Activated T-helper 1 cell treated with anti-CD3 and anti-CD28 coated beads, Interleukin-12 subunit alpha, Interleukin-12 subunit beta, Interleukin-2, Interleukin-4 antibody, amounts not matched to agents 30 ng/mL and 10 ng/mL and 1 ng/mL, durations not matched to agents 14 hours and 24 hours and 36 hours (primary cell): ENCODE measurements around the gene ENTPD7. TPM values are rescaled to one million over a fixed set of nuclear protein-coding genes. Genes with fewer than 3 reads are reported as not detected.

Experiments used
- DNase-seq: peaks from one replicate; pipeline ENCODE4 v3.0.0; 2021; ENCODE audit warnings: low spot score
- H3K27ac Mint-ChIP-seq: one replicate; pipeline ENCODE4 v1.8.0; 2021; ENCODE audit warnings: mild to moderate bottlenecking, mixed read lengths
- H3K27me3 Mint-ChIP-seq: one replicate; pipeline ENCODE4 v1.8.0; 2022; ENCODE audit warnings: mild to moderate bottlenecking, moderate library complexity, mixed read lengths; ENCODE audit not compliant: insufficient read depth
- H3K36me3 Mint-ChIP-seq: one replicate; pipeline ENCODE4 v1.8.0; 2021; ENCODE audit warnings: low read depth, mixed read lengths
- H3K4me1 Mint-ChIP-seq: one replicate; pipeline ENCODE4 v1.8.0; 2021; ENCODE audit warnings: low read depth, mixed read lengths
- H3K4me3 Mint-ChIP-seq: one replicate; pipeline ENCODE4 v1.8.0; 2021; ENCODE audit warnings: mild to moderate bottlenecking, moderate library complexity, mixed read lengths
- H3K9me3 Mint-ChIP-seq: one replicate; pipeline ENCODE4 v1.8.0; 2021; ENCODE audit warnings: mixed read lengths
- intact Hi-C: fragments of 100-400 bp; cut with micrococcal nuclease; formaldehyde crosslinking; loops from one replicate; pipeline ENCODE4 v1.15.1; 2024
- total RNA-seq: library from RNA; stranded (reverse); gene quantifications from 2 replicates; pipeline ENCODE4 v1.2.3, GENCODE V29; 2022

The ENTPD7 gene
- total RNA-seq, 1 donor from 2014 or later, result 11.1 TPM

DNA sequence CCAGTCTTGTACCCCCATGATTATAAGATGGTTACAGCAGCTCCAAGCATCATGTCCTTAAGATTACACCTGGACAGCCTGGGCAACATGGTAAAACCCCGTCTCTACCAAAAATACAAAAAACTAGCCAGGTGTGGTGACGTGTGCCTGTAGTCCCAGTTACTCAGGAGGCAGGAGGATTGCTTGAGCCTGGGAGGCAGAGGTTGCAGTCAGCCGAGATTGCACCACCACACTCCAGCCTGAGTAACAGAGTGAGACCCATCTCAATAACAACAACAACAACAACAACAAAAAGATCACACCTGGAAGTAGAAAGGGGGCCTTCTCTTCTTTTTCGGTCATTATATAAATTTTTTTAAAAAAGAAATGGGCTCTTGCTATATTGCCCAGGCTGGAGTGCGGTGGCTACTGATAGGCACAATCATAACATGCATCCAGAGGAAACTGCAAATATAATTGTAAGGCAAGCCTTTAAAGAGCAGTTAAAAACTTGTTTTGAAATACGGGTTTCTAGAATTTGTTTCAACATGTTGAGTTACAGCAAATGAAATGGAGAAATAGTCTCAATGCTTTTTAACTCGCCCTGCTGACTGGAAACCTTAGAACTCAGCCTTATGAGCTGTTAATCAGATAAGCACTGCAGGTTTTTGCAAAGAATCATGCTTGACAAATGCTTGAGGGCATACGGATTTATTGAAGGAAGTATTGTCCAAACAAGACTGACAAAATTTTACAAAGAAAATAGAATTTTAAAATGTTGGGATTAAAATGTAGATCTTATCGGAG is 4.7 kb upstream of the ENTPD7 start:
- no peaks in the 10 kb centered on the region for H3K36me3 Mint-ChIP-seq
- intact Hi-C loops, result no loop called here
- no peak for DNase-seq
- no peak overlapping the region for H3K4me3 Mint-ChIP-seq
- peaks cover 21% of the 10 kb centered on the region for H3K27me3 Mint-ChIP-seq
- peaks cover 10% of the 10 kb centered on the region for H3K4me1 Mint-ChIP-seq
- H3K9me3 Mint-ChIP-seq, result no peaks in the 10 kb centered on the region
- no peak overlapping the region for H3K27ac Mint-ChIP-seq

DNA sequence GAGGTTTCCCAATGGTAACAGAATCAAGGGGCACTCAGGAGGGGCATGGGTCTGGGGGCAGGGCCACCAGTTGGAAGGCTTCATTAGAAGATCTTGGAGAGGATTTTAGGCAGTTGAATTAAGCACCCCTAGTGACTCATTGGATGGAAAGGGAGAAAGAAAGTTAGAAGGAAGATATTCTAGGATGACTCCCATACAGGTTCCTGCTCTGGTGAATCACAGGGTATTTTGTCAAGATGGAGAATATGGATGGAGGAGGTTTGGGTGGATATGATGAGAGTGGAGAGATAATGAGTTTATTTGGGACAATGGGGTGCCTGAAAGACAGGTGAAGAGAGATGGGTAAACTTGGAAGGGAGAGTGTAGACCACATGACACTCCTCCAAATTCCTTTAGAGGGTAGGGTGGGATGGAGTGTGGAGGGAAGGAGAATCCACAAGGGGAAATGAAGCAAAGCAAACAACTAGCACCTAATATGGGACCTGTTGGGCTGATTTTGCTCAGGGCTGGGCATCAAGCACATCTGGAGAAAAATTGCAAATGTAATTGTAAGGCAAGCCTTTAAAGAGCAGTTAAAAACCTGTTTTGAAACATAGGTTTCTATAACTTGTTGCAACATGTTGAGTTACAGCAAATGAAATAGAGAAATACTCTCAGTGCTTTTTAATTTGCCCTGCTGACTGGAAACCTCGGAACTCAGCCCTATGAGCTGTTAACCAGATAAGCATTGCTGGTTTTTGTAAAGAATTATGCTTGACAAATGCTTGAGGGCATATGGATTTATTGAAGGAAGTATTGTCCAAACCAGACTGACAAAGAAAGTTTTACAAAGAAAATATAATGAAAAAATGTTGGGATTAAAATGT is 2.9 kb upstream of the ENTPD7 start:
- H3K27me3 Mint-ChIP-seq, result peaks cover 21% of the 10 kb centered on the region
- H3K27ac Mint-ChIP-seq, result no peak overlapping the region
- intact Hi-C loops, result no loop called here
- no peak overlapping the region for H3K4me3 Mint-ChIP-seq
- DNase-seq, result no peak
- no peaks in the 10 kb centered on the region for H3K9me3 Mint-ChIP-seq
- H3K36me3 Mint-ChIP-seq, result no peaks in the 10 kb centered on the region
- peaks cover 17% of the 10 kb centered on the region for H3K4me1 Mint-ChIP-seq

DNA sequence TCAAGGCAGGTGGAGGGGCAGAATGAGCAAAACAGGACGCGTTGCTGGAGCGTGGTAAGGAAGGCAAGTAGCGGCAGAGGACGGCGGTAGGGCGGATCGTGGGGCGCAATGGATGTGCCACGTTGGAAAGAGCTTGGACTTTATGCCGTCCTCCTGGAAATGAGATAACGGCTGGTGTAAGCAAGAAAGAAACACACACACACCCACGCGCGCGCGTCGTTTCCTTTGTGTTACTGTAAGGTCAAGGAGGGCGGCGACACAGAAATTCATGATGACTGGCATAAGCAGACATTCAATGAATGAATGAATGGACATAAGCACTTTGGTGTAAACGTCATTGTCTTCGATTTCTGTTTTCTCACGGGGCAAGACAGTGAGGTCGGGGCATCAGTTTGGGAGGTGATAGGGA is 683 bp upstream of the ENTPD7 start:
- intact Hi-C loops, result loop anchor here (1.0 kb wide), 3 partner anchors 38 to 228 kb away; partner anchors contain the start of genes GOT1 and SLC25A28
- Mint-ChIP-seq H3K27me3 (peaks cover 19% of the 10 kb centered on the region), H3K27ac (peak overlapping the region; percentile 91), H3K36me3 (peaks cover 3% of the 10 kb centered on the region), H3K4me3 (peak overlapping the region; percentile 96), H3K9me3 (no peaks in the 10 kb centered on the region), H3K4me1 (peaks cover 17% of the 10 kb centered on the region)
- peak; percentile 16 for DNase-seq

DNA sequence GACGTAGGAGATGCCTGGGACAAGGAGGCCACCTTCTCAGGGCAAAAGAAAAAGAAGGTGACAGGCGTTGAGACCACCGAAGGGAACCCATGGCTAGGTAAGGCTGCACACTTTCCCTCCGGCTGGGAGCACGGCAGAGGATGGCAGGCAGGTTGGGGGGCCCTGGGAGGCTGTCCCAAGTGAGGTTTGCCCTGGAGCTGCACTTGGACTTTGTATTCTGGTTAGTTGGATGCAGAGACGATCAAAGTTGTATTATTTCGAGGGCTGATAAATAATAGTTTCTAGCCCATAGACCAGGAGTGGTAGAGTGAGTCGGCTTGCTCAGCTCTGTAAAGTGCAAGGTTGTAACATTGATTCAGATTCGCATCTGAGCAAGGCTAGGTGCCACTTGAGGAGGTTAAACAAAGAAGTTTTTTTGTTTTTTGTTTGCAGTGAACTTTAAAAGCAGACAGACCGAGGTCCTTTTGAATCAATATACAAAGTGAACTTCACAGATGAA is 608 bp downstream of the ENTPD7 start:
- intact Hi-C loops, result loop anchor here (1.0 kb wide), 3 partner anchors 40 to 230 kb away; partner anchors contain the start of genes GOT1 and SLC25A28
- peak overlapping the region; percentile 96 for H3K4me3 Mint-ChIP-seq
- H3K27me3 Mint-ChIP-seq, result peaks cover 19% of the 10 kb centered on the region
- H3K36me3 Mint-ChIP-seq, result peaks cover 4% of the 10 kb centered on the region
- H3K4me1 Mint-ChIP-seq, result peaks cover 17% of the 10 kb centered on the region
- H3K9me3 Mint-ChIP-seq, result no peaks in the 10 kb centered on the region
- H3K27ac Mint-ChIP-seq, result no peak overlapping the region
- DNase-seq, result no peak

DNA sequence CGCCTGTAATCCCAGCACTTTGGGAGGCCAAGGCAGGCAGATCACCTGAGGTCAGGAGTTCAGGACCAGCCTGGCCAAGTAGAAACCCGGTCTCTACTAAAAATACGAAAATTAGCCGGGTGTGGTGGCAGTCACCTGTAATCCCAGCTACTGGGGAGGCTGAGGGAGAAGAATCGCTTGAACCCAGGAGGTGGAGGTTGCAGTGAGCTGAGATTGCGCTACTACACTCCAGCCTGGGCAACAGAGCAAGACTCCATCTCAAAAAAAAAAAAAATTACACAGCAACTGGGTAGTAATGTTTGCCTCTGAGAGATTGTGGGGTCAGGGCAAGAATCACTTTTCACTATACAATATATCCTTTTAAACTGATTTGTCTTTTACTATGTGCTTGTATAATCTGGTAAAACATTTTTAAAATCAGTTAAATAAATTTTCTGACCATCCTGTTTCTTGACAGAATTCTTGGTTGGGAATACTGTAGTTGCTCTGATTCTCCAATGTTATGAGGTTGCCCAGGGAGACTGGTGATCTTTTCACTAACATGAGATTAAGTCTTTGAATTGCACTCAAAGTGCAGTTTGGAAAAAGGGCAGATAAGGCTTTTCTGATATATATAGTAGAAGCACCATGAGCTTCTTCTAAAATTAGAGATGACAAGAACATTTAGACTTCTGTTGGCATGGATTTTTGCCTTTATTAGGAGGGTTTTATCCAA is 1.5 kb downstream of the ENTPD7 start:
- H3K27ac Mint-ChIP-seq, result no peak overlapping the region
- peak overlapping the region; percentile 38 for H3K4me3 Mint-ChIP-seq
- DNase-seq, result no peak
- no peaks in the 10 kb centered on the region for H3K9me3 Mint-ChIP-seq
- H3K27me3 Mint-ChIP-seq, result peaks cover 16% of the 10 kb centered on the region
- H3K36me3 Mint-ChIP-seq, result peaks cover 9% of the 10 kb centered on the region
- H3K4me1 Mint-ChIP-seq, result peaks cover 17% of the 10 kb centered on the region
- intact Hi-C loops, result no loop called here

DNA sequence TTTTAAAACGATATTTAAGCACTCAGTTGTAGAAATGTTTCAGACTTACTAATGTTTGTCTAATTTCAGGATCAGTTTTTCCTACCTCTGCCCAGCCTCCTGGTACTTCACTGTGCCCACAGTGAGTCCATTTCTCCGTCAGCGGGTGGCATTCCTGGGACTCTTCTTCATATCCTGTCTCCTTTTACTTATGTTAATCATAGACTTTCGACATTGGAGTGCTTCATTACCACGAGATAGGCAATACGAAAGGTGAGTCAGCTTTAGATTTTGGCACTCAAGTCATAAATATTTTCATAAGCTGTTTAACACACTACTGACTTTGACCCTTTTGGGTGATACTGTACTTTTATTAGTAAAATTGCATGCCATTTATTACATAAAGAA is 2.1 kb downstream of the ENTPD7 start:
- DNase-seq, result no peak
- H3K4me3 Mint-ChIP-seq, result peak overlapping the region; percentile 17
- H3K36me3 Mint-ChIP-seq, result peaks cover 11% of the 10 kb centered on the region
- peaks cover 17% of the 10 kb centered on the region for H3K4me1 Mint-ChIP-seq
- no peak overlapping the region for H3K27ac Mint-ChIP-seq
- intact Hi-C loops, result no loop called here
- no peaks in the 10 kb centered on the region for H3K9me3 Mint-ChIP-seq
- peaks cover 10% of the 10 kb centered on the region for H3K27me3 Mint-ChIP-seq

DNA sequence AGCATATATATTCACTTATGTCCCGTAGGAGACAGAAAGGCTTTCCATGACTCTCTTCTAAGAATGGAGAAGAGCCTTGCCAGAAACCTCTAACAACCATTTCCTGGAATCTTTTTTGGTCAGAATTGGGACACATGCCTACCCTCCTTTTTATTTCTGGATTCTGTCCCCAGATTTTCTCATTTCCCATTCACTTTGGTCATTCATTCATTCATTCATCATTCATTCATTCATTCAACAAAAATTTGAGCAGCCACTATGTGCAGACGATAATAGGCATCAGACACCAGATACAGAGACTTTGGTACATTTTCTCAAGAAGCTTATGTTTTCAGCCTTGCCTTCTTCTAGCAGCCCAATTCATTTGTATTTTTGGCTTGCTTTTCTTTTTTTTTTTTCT is 6.0 kb downstream of the ENTPD7 start:
- Mint-ChIP-seq H3K4me1 (peaks cover under 1% of the 10 kb centered on the region), H3K36me3 (peaks cover 13% of the 10 kb centered on the region), H3K4me3 (no peak overlapping the region), H3K27me3 (no peaks in the 10 kb centered on the region), H3K27ac (no peak overlapping the region), H3K9me3 (no peaks in the 10 kb centered on the region)
- no peak for DNase-seq
- intact Hi-C loops, result no loop called here

DNA sequence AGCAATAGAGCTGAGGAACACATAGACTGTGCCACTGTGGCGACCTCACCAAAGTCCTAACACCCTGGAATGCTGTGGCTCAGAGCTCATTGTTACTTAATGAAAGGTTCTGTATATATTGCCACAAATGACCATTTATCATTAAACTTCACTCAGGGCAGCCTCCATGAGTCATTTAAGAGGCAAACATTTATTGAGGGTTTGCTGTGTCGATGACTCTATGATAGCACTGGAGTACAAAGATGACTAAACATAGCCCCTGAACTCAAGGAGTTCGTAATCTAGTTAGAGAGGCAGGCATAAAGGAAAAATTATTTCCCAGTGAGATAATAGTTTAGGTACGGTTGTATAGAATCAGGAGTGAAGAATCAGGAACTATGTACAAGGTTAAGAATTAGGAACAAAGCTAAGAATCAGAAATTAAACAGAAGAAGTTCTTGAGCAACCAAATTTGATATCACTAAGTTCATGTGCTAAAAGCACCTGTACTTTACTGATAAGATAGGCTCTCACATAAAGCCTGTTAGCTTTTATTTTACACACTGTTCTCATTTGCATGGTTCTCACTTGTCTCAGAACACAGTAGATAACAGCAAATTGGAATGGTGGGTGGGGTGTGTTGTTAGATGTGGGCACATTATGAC is 7.9 kb downstream of the ENTPD7 start:
- DNase-seq, result no peak
- H3K4me1 Mint-ChIP-seq, result no peaks in the 10 kb centered on the region
- H3K4me3 Mint-ChIP-seq, result no peak overlapping the region
- peaks cover 12% of the 10 kb centered on the region for H3K36me3 Mint-ChIP-seq
- H3K27me3 Mint-ChIP-seq, result no peaks in the 10 kb centered on the region
- H3K9me3 Mint-ChIP-seq, result no peaks in the 10 kb centered on the region
- no peak overlapping the region for H3K27ac Mint-ChIP-seq
- intact Hi-C loops, result no loop called here

DNA sequence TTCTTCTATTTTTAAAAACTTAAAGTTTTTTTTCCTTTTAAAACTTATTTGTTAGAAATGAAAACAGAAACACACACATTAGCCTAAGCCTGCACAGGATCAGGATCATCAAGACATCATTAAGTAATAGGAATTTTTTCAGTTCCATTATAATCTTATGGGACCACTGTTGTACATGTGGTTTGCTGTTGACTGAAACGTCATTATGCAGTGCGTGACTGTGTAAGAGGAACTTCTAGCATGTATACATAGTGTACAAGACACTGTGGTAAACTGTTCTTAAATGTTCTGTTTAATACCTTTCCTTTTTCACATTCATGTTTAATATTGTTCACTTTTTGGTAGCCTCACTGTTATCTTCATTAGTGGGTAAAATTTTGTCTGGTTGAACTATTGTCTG is 12.1 kb downstream of the ENTPD7 start:
- Mint-ChIP-seq H3K4me3 (no peak overlapping the region), H3K4me1 (peaks cover 6% of the 10 kb centered on the region), H3K27ac (no peak overlapping the region), H3K36me3 (peaks cover 7% of the 10 kb centered on the region), H3K27me3 (no peaks in the 10 kb centered on the region), H3K9me3 (no peaks in the 10 kb centered on the region)
- intact Hi-C loops, result no loop called here
- no peak for DNase-seq

DNA sequence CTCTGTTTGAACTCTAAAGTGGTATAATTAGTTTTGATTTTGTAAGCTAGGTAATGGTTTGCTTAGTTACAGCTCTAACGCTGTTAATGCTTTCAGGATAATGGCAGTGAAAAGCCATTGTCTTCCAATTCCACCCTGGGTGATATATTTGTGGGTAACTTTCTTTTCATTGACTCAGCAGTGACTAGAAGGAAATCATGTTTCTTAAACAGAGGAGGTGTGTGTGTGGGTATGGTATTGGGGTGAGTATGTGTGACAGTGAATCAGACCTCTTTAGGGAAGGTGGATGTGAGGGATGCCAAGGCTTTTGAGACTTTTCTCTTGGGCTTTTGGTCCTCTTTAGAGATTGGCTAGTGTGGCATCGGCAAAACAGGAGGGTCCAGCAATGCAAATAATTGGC is 13.6 kb downstream of the ENTPD7 start:
- H3K4me3 Mint-ChIP-seq, result no peak overlapping the region
- H3K9me3 Mint-ChIP-seq, result no peaks in the 10 kb centered on the region
- intact Hi-C loops, result no loop called here
- H3K27ac Mint-ChIP-seq, result no peak overlapping the region
- H3K27me3 Mint-ChIP-seq, result no peaks in the 10 kb centered on the region
- H3K4me1 Mint-ChIP-seq, result peaks cover 10% of the 10 kb centered on the region
- DNase-seq, result no peak
- peaks cover 4% of the 10 kb centered on the region for H3K36me3 Mint-ChIP-seq

DNA sequence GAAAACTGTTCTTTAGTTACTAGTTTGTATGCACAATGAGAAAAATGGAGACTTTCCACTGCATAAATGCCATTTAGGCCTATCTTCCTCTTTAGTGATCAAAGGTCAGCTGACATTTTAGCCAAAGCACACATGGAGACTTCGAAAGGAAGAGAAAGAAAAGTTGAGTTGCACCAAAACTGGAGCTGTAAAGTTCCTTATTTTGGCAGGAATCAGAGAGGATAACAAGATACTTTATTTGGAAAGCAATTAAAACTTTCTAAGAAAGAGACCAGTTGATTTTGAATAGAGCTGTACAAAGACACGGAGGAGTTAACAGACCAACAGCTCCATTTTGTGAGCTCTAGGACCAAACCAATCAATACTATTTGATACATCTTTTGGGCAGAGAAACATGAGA is 14.2 kb downstream of the ENTPD7 start:
- no peaks in the 10 kb centered on the region for H3K27me3 Mint-ChIP-seq
- H3K4me3 Mint-ChIP-seq, result no peak overlapping the region
- H3K36me3 Mint-ChIP-seq, result peaks cover 4% of the 10 kb centered on the region
- no peaks in the 10 kb centered on the region for H3K9me3 Mint-ChIP-seq
- no peak overlapping the region for H3K27ac Mint-ChIP-seq
- H3K4me1 Mint-ChIP-seq, result peaks cover 10% of the 10 kb centered on the region
- intact Hi-C loops, result no loop called here
- DNase-seq, result no peak

DNA sequence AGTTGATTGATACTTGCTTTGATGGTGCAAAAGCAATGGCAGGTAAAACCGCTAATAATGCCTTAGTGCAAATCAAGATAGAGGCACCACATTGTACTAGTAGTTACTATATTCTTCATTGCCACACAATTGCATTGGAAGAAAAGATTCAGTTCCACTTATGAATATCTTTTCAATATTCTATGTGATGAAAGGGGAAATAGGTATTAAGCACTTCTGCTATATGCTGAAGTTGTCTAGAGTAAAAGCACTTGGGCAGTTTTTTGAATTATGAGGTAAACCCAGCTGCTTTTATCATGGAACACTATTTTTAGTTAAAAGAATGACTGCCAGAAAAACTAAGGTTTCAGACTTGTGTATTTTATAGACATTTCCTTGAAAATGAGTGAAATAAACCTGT is 15.5 kb downstream of the ENTPD7 start:
- intact Hi-C loops, result no loop called here
- Mint-ChIP-seq H3K4me3 (no peak overlapping the region), H3K4me1 (peaks cover 10% of the 10 kb centered on the region), H3K27me3 (no peaks in the 10 kb centered on the region), H3K27ac (no peak overlapping the region), H3K36me3 (peaks cover 7% of the 10 kb centered on the region), H3K9me3 (no peaks in the 10 kb centered on the region)
- DNase-seq, result no peak
